Activated CD4-positive, alpha-beta memory T cell treated with anti-CD3 and anti-CD28 coated beads for 36 hours (primary cell): ENCODE measurements around the gene IL3. TPM values are rescaled to one million over a fixed set of nuclear protein-coding genes. Genes with fewer than 3 reads are reported as not detected.

ENCODE experiments used
- CTCF ChIA-PET: fragments of 350-600 bp; sonication (Branson Sonifier 250); formaldehyde crosslinking; loops from one replicate; lab custom pipeline; 2021; ENCODE audit warnings: antibody characterized with exemption, inconsistent platforms; lab: Charles Lee
- POLR2A ChIA-PET: fragments of 350-600 bp; sonication (Branson Sonifier 250); formaldehyde crosslinking; loops from one replicate; lab custom pipeline; 2021; ENCODE audit warnings: antibody characterized with exemption; lab: Charles Lee
- DNase-seq: peaks from one replicate; pipeline ENCODE4 v3.0.0-alpha.2; 2020
- H3K27ac Mint-ChIP-seq: one replicate; pipeline ENCODE4 v1.8.0; 2021; ENCODE audit warnings: mixed read lengths
- H3K27me3 Mint-ChIP-seq: one replicate; pipeline ENCODE4 v1.8.0; 2021; ENCODE audit warnings: mixed read lengths
- H3K36me3 Mint-ChIP-seq: one replicate; pipeline ENCODE4 v1.8.0; 2021; ENCODE audit warnings: mixed read lengths
- H3K4me1 Mint-ChIP-seq: one replicate; pipeline ENCODE4 v1.8.0; 2021; ENCODE audit warnings: low read depth, mixed read lengths
- H3K4me3 Mint-ChIP-seq: one replicate; pipeline ENCODE4 v1.8.0; 2021; ENCODE audit warnings: mild to moderate bottlenecking, mixed read lengths
- H3K9me3 Mint-ChIP-seq: one replicate; pipeline ENCODE4 v1.8.0; 2021; ENCODE audit warnings: mixed read lengths
- intact Hi-C: fragments of 100-400 bp; cut with micrococcal nuclease; formaldehyde crosslinking; loops from one replicate; pipeline ENCODE4 v1.15.1; 2023
- total RNA-seq, 2 experiments: library from RNA; stranded (reverse); gene quantifications; one replicate each; pipeline ENCODE4 v1.2.3, GENCODE V29; 2021

IL3 gene
- total RNA-seq, 2 experiments from 2014 or later: 23.1 to 23.3 TPM

GRCh38 chr5:132087176-132087575 lies 26.7 kb downstream of the IL3 start:
- ChIA-PET CTCF (interaction anchor here (1.1 to 2.5 kb wide), 3 partner anchors 15 to 93 kb away, joined by 3 to 9 read pairs (median 6); no protein-coding TSS in a partner anchor), POLR2A (interaction anchor here (1.0 to 1.5 kb wide), 2 partner anchors 9 to 14 kb away, joined by 3 read pairs; no protein-coding TSS in a partner anchor)
- no peak for DNase-seq
- Mint-ChIP-seq H3K27ac (no peak overlapping the region), H3K9me3 (no peaks in the 10 kb centered on the region), H3K27me3 (no peaks in the 10 kb centered on the region), H3K4me3 (no peak overlapping the region), H3K36me3 (no peaks in the 10 kb centered on the region), H3K4me1 (peaks cover 43% of the 10 kb centered on the region)
- intact Hi-C loops: no loop called here

DNA sequence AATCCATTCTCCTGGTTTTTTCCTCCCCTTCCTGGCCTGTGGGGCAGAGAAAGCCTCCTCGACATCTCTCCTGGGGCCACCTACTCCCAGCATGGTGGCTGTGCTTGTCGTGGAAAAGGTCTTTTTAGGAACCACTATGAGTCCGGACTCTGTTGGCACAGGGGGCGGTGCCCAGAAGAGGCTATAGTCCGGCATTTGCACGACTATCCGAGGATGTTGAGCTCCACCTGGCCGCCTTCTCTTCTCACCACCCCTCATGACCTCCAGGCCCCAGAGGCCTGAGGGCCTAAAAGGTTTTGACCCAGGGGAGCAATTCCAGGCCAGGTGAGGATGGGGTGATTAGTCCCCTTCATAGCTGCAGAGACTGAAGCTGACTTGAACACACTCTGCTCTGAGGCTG lies 27.2 kb downstream of the IL3 start:
- DNase-seq: no peak
- H3K9me3 Mint-ChIP-seq: no peaks in the 10 kb centered on the region
- no peak overlapping the region for H3K4me3 Mint-ChIP-seq
- peaks cover 39% of the 10 kb centered on the region for H3K4me1 Mint-ChIP-seq
- H3K36me3 Mint-ChIP-seq: no peaks in the 10 kb centered on the region
- no peaks in the 10 kb centered on the region for H3K27me3 Mint-ChIP-seq
- ChIA-PET CTCF (interaction anchor here (2.5 kb wide), 1 partner anchor 23 kb away, joined by 9 read pairs; no protein-coding TSS in a partner anchor), POLR2A (interaction anchor here (1.0 to 1.5 kb wide), 2 partner anchors 8 to 15 kb away, joined by 3 read pairs; no protein-coding TSS in a partner anchor)
- intact Hi-C loops: no loop called here
- no peak overlapping the region for H3K27ac Mint-ChIP-seq

- CTCF ChIA-PET: no interaction called here
- intact Hi-C loops: no loop called here
- no peaks in the 10 kb centered on the region for H3K36me3 Mint-ChIP-seq
- no peak for DNase-seq
- no peak overlapping the region for H3K27ac Mint-ChIP-seq
- POLR2A ChIA-PET: no interaction called here
- H3K9me3 Mint-ChIP-seq: no peaks in the 10 kb centered on the region
- H3K27me3 Mint-ChIP-seq: peaks cover 2% of the 10 kb centered on the region
- no peak overlapping the region for H3K4me3 Mint-ChIP-seq
- H3K4me1 Mint-ChIP-seq: peaks cover 30% of the 10 kb centered on the region
Measured at GRCh38 chr5:132089363-132089762, 28.9 kb downstream of the IL3 start.

GRCh38 chr5:132090107-132090506 lies 29.7 kb downstream of the IL3 start:
- peak overlapping the region; percentile 6 for H3K27ac Mint-ChIP-seq
- H3K36me3 Mint-ChIP-seq: no peaks in the 10 kb centered on the region
- DNase-seq: no peak
- H3K4me3 Mint-ChIP-seq: no peak overlapping the region
- CTCF ChIA-PET: no interaction called here
- intact Hi-C loops: no loop called here
- peaks cover 30% of the 10 kb centered on the region for H3K4me1 Mint-ChIP-seq
- POLR2A ChIA-PET: no interaction called here
- H3K9me3 Mint-ChIP-seq: no peaks in the 10 kb centered on the region
- peaks cover 2% of the 10 kb centered on the region for H3K27me3 Mint-ChIP-seq

DNA sequence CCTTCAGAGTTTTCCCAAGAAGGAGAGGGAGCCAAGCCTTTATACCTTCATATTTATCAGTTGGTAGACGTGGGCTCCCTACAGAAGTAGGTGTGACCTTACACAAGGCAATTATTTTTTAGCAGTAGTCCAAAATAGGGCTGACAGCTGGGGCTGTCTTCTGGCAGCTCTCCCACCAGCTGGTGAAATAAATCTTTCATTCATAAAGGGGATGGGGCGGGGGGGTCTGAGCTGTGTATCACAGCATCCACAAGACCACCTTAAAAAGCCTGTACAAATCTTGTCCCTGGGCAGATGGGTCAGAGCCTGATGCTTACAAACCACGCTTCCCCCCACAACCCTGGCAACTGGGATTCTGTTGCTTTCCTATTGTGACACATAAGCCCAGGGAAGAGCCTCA lies 32.8 kb downstream of the IL3 start:
- DNase-seq: no peak
- intact Hi-C loops: no loop called here
- peaks cover 2% of the 10 kb centered on the region for H3K27me3 Mint-ChIP-seq
- H3K4me3 Mint-ChIP-seq: no peak overlapping the region
- ChIA-PET POLR2A (no interaction called here), CTCF (interaction anchor here (0.8 kb wide), 1 partner anchor 145 kb away, joined by 3 read pairs; no protein-coding TSS in a partner anchor)
- H3K9me3 Mint-ChIP-seq: no peaks in the 10 kb centered on the region
- peaks cover 41% of the 10 kb centered on the region for H3K4me1 Mint-ChIP-seq
- no peaks in the 10 kb centered on the region for H3K36me3 Mint-ChIP-seq
- H3K27ac Mint-ChIP-seq: no peak overlapping the region

DNA sequence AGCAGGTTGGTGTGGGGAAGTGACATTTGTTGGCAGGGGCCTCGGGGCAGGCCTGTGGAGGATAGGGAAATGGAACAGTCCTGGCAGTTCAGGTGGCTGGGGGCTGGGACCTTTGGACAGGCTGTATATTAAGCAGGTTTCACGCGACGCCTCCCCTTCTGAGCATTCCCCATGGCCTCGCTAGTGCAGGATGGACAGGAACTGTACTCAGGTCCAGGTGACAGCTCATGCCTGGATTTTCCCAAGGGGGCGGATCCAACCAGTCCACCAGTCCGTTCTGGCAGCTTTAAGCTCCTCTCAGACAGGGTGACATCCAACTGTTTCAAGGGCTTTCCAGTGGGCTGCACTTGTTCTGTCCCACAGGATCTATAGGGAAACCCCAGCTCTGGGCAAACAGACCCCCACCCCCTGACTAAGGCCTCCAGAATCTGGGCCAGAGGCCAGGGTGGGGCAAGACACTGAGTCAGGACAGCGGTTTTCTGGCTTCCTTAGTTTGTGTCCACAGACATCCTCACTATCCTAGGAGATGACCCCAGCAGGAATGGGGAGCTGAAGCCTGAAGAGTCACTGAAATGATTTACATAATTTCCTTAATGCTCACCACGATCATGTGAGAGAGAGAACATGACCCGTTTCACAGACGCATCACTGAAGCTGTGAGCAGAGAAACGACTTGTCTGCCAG lies 34.1 kb downstream of the IL3 start:
- H3K27me3 Mint-ChIP-seq: peaks cover 2% of the 10 kb centered on the region
- H3K4me1 Mint-ChIP-seq: peaks cover 54% of the 10 kb centered on the region
- H3K4me3 Mint-ChIP-seq: no peak overlapping the region
- H3K27ac Mint-ChIP-seq: no peak overlapping the region
- no peaks in the 10 kb centered on the region for H3K9me3 Mint-ChIP-seq
- H3K36me3 Mint-ChIP-seq: no peaks in the 10 kb centered on the region
- intact Hi-C loops: no loop called here
- ChIA-PET CTCF (no interaction called here), POLR2A (interaction anchor here (1.8 kb wide), 1 partner anchor 14 kb away, joined by 4 read pairs; no protein-coding TSS in a partner anchor)
- peak; percentile 29 for DNase-seq

DNA sequence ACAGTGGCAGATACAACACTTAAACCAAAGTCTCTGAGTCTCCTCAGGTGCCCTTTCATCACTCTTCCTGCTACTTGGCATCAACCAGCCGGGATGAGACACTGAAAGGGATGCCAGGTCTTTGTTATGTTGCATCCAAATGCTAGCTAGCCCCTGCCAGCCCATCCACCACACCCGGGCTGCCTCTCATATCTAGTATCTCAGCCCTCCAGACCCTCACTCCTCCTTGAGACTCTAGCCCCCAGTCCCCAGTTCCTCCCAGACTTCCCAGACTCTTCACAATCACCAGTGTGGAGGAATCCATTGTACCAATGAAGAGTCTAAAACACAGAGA lies 34.6 kb downstream of the IL3 start:
- peak overlapping the region; percentile 53 for H3K27ac Mint-ChIP-seq

GRCh38 chr5:132095424-132095972 lies 35.0 kb downstream of the IL3 start:
- no peak for DNase-seq
- intact Hi-C loops: no loop called here
- Mint-ChIP-seq H3K27ac (peak overlapping the region; percentile 53), H3K4me1 (peaks cover 57% of the 10 kb centered on the region), H3K9me3 (no peaks in the 10 kb centered on the region), H3K27me3 (peaks cover 2% of the 10 kb centered on the region), H3K36me3 (no peaks in the 10 kb centered on the region), H3K4me3 (no peak overlapping the region)
- POLR2A ChIA-PET: interaction anchor here (1.3 to 1.8 kb wide), 2 partner anchors 8 to 15 kb away, joined by 3 to 4 read pairs; no protein-coding TSS in a partner anchor
- CTCF ChIA-PET: interaction anchor here (1.1 kb wide), 1 partner anchor 21 kb away, joined by 3 read pairs; no protein-coding TSS in a partner anchor

More for the DNA sequence above, 34.6 kb downstream of the IL3 start:
- peaks cover 56% of the 10 kb centered on the region for H3K4me1 Mint-ChIP-seq
- no peak overlapping the region for H3K4me3 Mint-ChIP-seq
- intact Hi-C loops: no loop called here
- no peaks in the 10 kb centered on the region for H3K9me3 Mint-ChIP-seq
- DNase-seq: no peak
- H3K27me3 Mint-ChIP-seq: peaks cover 2% of the 10 kb centered on the region
- ChIA-PET CTCF (no interaction called here), POLR2A (interaction anchor here (1.8 kb wide), 1 partner anchor 14 kb away, joined by 4 read pairs; no protein-coding TSS in a partner anchor)
- H3K36me3 Mint-ChIP-seq: no peaks in the 10 kb centered on the region

DNA sequence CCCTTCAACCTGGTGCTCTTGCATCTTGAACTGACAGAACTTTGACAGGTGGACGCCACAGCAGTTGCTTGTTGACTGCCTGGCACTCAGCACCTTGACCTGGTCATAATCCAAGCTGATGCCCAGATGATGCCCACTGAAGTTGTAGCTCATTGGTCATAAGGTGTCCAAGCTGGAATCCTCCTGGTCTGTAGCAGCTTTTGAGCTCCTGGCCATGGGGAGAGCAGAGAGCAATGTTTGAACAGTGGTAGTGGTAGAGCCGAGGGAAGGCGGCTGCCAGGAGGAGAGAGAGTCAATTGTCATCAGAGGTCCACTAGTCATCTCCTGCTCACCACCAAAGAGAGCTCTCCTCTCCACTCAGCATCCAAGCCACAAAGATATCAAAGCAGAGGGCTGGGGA lies 36.4 kb downstream of the IL3 start:
- ChIA-PET POLR2A (no interaction called here), CTCF (interaction anchor here (1.3 to 1.5 kb wide), 2 partner anchors 14 to 34 kb away, joined by 5 read pairs; no protein-coding TSS in a partner anchor)
- H3K9me3 Mint-ChIP-seq: no peaks in the 10 kb centered on the region
- intact Hi-C loops: no loop called here
- peaks cover 67% of the 10 kb centered on the region for H3K4me1 Mint-ChIP-seq
- no peaks in the 10 kb centered on the region for H3K36me3 Mint-ChIP-seq
- H3K27ac Mint-ChIP-seq: no peak overlapping the region
- no peak for DNase-seq
- H3K27me3 Mint-ChIP-seq: peaks cover 2% of the 10 kb centered on the region
- no peak overlapping the region for H3K4me3 Mint-ChIP-seq

DNA sequence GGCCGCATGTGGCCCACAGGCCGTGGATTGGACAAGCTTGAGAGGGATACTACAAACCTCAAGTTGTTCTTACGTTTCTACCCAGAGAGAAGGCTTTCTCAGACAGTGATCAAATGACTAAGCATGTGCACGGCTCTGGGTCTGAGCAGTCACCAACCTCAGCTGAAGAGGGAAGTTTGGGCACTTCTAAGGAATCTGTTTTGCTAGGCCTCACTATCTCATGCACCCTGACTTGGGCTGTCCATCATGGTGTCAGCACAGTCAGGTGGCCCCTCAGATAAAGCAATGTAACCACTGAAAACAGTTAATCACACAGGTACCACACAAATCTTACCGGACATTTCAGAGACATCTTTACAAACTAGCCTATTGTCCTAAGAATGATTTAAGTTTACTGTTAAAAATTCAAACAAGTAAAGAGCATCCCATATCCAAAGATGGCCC lies 37.7 kb downstream of the IL3 start:
- H3K36me3 Mint-ChIP-seq: no peaks in the 10 kb centered on the region
- DNase-seq: peak; percentile 73
- H3K4me1 Mint-ChIP-seq: peaks cover 79% of the 10 kb centered on the region
- ChIA-PET CTCF (interaction anchor here (0.6 to 1.5 kb wide), 5 partner anchors 16 to 82 kb away, joined by 3 to 5 read pairs (median 4); no protein-coding TSS in a partner anchor), POLR2A (interaction anchor here (8.1 kb wide), 1 partner anchor 16 kb away, joined by 65 read pairs; no protein-coding TSS in a partner anchor)
- intact Hi-C loops: loop anchor here (2.0 kb wide), 3 partner anchors 327 to 559 kb away; no protein-coding TSS in a partner anchor
- H3K27ac Mint-ChIP-seq: peak overlapping the region; percentile 81
- no peaks in the 10 kb centered on the region for H3K9me3 Mint-ChIP-seq
- H3K27me3 Mint-ChIP-seq: peaks cover 2% of the 10 kb centered on the region
- no peak overlapping the region for H3K4me3 Mint-ChIP-seq

GRCh38 chr5:132098621-132099020 lies 38.2 kb downstream of the IL3 start:
- Mint-ChIP-seq H3K36me3 (no peaks in the 10 kb centered on the region), H3K4me1 (peaks cover 84% of the 10 kb centered on the region), H3K27me3 (peaks cover 2% of the 10 kb centered on the region), H3K4me3 (peak overlapping the region; percentile 46), H3K9me3 (no peaks in the 10 kb centered on the region), H3K27ac (peak overlapping the region; percentile 81)
- no peak for DNase-seq
- ChIA-PET POLR2A (interaction anchor here (1.0 to 8.1 kb wide), 5 partner anchors 14 to 25 kb away, joined by 3 to 65 read pairs (median 3); partner anchors contain the start of gene CSF2), CTCF (interaction anchor here (1.5 kb wide), 1 partner anchor 16 kb away, joined by 5 read pairs; no protein-coding TSS in a partner anchor)
- intact Hi-C loops: loop anchor here (1.0 to 2.0 kb wide), 11 partner anchors 13 to 560 kb away; partner anchors contain the start of gene RAPGEF6
